M059J (cell line): ENCODE data around the gene ABHD10. TPM values are rescaled to one million over a fixed set of nuclear protein-coding genes. Genes with fewer than 3 reads are reported as not detected.
"Not testable (repeated sequence)": the region's sequence is repeated elsewhere in the genome, so short reads cannot be mapped to it uniquely, and the experiment has no call there.

Source experiments
- DNase-seq: peaks from one replicate; pipeline ENCODE4 v3.0.0-alpha.2; 2012; ENCODE audit warnings: low read depth
- total RNA-seq: library from RNA; depleted of rRNA; stranded (reverse); fragments of >200 nt; shearing (Covaris generic); gene quantifications from 2 replicates; pipeline ENCODE4 v1.2.3, GENCODE V29; 2014; rRNA removed

The ABHD10 gene
- total RNA-seq, 1 experiment from 2014 or later = 71.9 TPM

- DNase-seq = no peak
Observed at GRCh38 chr3:112032098-112032731, 53.4 kb downstream of the ABHD10 start.

GRCh38 chr3:112034436-112034835 is 55.6 kb downstream of the ABHD10 start, which contains the start of gene TMPRSS7:
TMPRSS7 (plus strand) TSS chr3:112034736; CDS start chr3:112034846, 110 bp downstream.
- no peak for DNase-seq

GRCh38 chr3:112035241-112035640 is 56.4 kb downstream of the ABHD10 start:
- no peak for DNase-seq

DNA sequence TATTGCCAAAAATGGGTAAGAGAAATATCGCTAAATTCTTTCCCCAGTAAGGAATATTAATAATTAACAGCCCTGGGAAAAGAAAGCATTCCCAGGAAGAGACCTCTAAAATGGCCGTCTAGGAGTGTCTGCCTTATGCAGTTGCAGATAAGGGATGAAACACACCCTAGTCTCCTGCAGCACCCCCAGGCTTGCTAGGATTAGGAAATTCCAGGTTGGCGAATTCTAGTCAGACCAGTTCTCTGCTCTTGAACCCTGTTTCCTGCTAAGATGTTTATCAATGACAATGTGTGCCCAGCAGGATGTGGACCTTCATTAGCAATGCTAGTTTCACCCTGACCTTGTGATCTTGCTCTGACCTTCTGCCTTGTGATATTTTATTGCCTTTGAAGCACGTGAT is 58.4 kb downstream of the ABHD10 start:
- DNase-seq = not testable (repeated sequence)

- DNase-seq = peak; percentile 38
Observed at GRCh38 chr3:112038863-112039262, 60.0 kb downstream of the ABHD10 start.

GRCh38 chr3:112041321-112041720 is 62.5 kb downstream of the ABHD10 start:
- DNase-seq = no peak

GRCh38 chr3:112042842-112043280 is 64.0 kb downstream of the ABHD10 start:
- DNase-seq = no peak

Other genes starting within 250 kb of the ABHD10 start
- 63.7 and 89.3 TPM in 2 replicates for gene PHLDB2, start 119.8 kb upstream of the ABHD10 start, total RNA-seq
- gene TAGLN3, start 19.9 kb downstream of the ABHD10 start, total RNA-seq = 1.6 and 3.2 TPM in 2 replicates
- not detected in 2 replicates for gene TMPRSS7, start 55.7 kb downstream of the ABHD10 start, total RNA-seq
- gene C3orf52, start 107.4 kb downstream of the ABHD10 start, total RNA-seq = 10.9 and 12.6 TPM in 2 replicates
- not detected in 2 replicates for gene GCSAM, start 154.2 kb downstream of the ABHD10 start, total RNA-seq